Measurements from ENCODE around the gene PANK3. TPM values are rescaled to one million over a fixed set of nuclear protein-coding genes. Genes with fewer than 3 reads are reported as not detected.

The PANK3 gene
- 10 to 100 TPM; 38.2 to 42.0 TPM for total RNA-seq

DNA sequence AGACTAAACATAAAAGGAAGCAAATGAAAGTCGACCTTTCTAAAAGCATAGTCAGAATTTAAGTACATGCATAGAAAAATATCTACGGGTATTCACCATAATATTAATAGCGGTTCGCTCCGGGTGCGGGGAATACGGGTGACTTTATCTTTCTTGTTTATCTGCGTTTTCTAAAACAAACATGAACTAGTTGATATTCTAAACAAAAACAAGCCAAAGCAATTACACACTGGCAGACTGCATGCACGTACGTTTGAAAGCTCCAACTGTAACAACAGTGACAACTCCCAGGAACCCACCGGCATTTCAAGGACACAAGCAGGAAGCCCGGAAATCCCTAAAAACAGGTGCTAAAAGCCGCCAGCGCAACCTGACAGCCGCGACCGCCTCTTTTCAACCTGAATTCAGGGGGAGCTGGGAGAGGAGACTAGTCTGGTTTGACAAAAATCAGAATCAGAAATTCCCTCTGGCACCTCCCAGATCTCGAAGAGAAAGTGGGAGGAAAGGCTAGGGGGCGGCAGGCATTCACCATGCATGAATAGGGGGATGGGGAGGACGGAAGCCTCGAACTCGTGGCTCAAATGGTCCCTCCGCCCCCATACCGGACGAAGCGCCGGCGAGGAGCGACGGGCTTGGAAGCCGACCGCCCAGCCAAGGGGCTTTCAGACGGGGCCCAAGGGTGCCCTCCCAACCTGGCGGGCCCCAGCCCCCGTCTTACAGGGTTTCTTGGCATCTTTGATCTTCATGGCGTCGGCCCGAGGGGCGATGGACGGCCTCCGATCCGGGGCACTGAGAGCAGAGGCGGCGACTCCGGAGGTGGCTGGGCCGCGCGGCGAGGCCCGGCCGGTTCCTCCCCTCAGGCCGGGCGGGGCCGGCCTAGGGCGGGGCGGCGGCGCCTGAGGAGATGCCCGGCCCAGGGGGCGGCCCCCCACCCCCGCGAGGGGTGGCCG lies at the start of gene PANK3:
Gene PANK3 (minus strand): TSS at position 831 of the 950 bp plus-strand sequence. CDS start 85 bp downstream, at position 746.
- Mint-ChIP-seq H3K36me3 (ENCODE audit: low read depth) (peaks cover 22% of the 10 kb centered on the region), H3K27ac (peak within 1 kb of the TSS; percentile 96), H3K4me3 (peak within 1 kb of the TSS; percentile 88), H3K27me3 (no peaks in the 10 kb centered on the region), H3K9me3 (no peaks in the 10 kb centered on the region), H3K4me1 (peaks cover 25% of the 10 kb centered on the region)
- ATAC-seq (replicated peaks): peak; percentile 80

DNA sequence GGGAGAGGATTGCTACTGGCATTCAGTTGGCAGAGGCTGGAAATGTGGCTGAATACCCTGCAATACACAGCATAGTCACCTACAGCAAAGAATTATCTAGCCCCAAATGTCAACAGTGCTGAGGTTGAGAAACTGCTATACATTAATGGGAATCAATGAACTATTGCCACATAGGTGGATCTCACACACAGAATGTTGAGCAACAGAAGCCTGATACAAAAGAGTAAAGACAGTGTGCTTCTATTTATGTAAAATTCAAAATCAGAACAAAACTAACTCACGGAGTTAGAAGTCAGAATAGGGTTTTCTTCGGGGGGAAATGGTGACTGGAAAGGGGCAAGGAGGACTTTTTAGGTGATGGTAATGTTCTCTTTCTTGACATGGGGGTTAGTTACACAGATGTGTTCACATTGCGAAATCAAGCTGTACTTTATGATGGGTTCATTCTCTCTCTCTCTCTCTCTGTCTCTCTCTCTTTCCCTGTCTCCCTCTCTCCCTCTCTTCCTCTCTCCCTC lies 45.7 kb upstream of the PANK3 start:
- H3K27me3 Mint-ChIP-seq: peaks cover 24% of the 10 kb centered on the region
- peaks cover 4% of the 10 kb centered on the region for H3K9me3 Mint-ChIP-seq
- H3K27ac Mint-ChIP-seq: no peak overlapping the region
- H3K4me3 Mint-ChIP-seq: no peak overlapping the region
- H3K4me1 Mint-ChIP-seq: no peaks in the 10 kb centered on the region
- no peaks in the 10 kb centered on the region for H3K36me3 Mint-ChIP-seq (ENCODE audit: low read depth)
- ATAC-seq (replicated peaks): no peak

DNA sequence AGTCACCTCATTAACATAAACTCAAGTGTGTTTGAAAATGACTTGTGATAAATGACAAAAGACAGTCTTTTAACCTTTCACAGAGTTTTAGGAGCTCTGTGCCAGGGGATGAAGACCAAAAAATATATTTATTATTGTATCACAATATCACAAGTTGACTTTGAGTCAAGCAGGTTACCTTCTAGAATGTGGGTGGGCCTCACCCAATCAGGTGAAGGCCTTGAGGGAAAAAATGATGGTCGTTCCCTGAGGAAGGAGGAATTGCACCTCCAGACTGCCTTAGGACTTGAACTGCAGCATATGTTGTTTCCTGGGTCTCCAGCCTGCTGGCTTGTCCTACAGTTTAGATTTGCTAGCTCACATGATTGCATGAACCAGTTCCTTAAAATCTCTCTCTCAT lies 41.6 kb upstream of the PANK3 start:
- ATAC-seq (replicated peaks): no peak
- Mint-ChIP-seq H3K9me3 (no peaks in the 10 kb centered on the region), H3K4me3 (no peak overlapping the region), H3K4me1 (no peaks in the 10 kb centered on the region), H3K27ac (no peak overlapping the region), H3K27me3 (peaks cover 7% of the 10 kb centered on the region), H3K36me3 (ENCODE audit: low read depth) (no peaks in the 10 kb centered on the region)

DNA sequence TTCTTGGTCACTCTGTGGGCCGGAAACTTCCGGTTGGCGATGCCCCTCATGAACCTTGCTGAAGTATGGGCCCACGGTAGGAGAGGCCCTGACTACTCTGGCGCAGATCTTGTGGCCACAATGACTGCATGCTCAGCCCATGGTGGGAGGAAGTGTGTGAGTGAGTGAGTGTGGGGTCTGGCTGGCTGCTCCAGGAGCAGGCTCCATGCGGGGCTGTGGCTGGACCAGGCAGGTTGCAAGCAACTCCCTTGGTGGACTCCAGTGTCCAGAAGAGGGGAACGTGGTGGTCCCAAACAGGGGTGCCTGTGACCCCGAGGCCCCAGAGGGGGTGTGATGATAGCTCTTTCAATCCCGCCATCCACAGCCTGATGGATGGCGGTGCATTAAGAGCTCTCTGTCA lies 35.5 kb upstream of the PANK3 start:
- Mint-ChIP-seq H3K27ac (no peak overlapping the region), H3K4me3 (no peak overlapping the region), H3K9me3 (no peaks in the 10 kb centered on the region), H3K36me3 (ENCODE audit: low read depth) (no peaks in the 10 kb centered on the region), H3K27me3 (peaks cover 3% of the 10 kb centered on the region), H3K4me1 (peaks cover 11% of the 10 kb centered on the region)
- no peak for ATAC-seq (replicated peaks)

GRCh38 chr5:168613996-168614395 lies 34.8 kb upstream of the PANK3 start:
- no peaks in the 10 kb centered on the region for H3K36me3 Mint-ChIP-seq (ENCODE audit: low read depth)
- no peak overlapping the region for H3K27ac Mint-ChIP-seq
- no peak overlapping the region for H3K4me3 Mint-ChIP-seq
- H3K9me3 Mint-ChIP-seq: no peaks in the 10 kb centered on the region
- peaks cover 11% of the 10 kb centered on the region for H3K4me1 Mint-ChIP-seq
- no peak for ATAC-seq (replicated peaks)
- peaks cover under 1% of the 10 kb centered on the region for H3K27me3 Mint-ChIP-seq

DNA sequence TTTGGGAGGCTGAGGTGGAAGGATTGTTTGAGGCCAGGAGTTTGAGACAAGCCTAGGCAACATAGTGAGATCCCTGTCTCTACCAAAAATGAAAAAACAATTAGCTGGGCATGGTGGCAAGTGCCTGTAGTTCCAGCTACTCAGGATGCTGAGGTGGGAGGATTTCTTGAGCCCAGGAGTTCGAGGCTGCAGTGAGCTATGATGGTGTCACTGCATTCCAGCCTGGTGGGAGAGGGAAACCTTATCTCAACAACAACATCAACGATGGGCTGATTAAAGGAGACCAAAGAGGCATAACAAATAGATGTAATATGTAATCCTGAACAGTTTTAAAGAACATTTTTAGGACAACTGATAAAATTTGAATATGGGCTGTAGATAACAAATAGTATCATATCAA lies 34.2 kb upstream of the PANK3 start:
- ATAC-seq (replicated peaks): peak; percentile 6
- Mint-ChIP-seq H3K27ac (no peak overlapping the region), H3K36me3 (ENCODE audit: low read depth) (no peaks in the 10 kb centered on the region), H3K9me3 (no peaks in the 10 kb centered on the region), H3K27me3 (no peaks in the 10 kb centered on the region), H3K4me1 (peaks cover 17% of the 10 kb centered on the region), H3K4me3 (peak overlapping the region; percentile 3)

- H3K27ac Mint-ChIP-seq: no peak overlapping the region
- no peaks in the 10 kb centered on the region for H3K36me3 Mint-ChIP-seq (ENCODE audit: low read depth)
- H3K27me3 Mint-ChIP-seq: no peaks in the 10 kb centered on the region
- H3K4me3 Mint-ChIP-seq: peak overlapping the region; percentile 3
- H3K9me3 Mint-ChIP-seq: no peaks in the 10 kb centered on the region
- peaks cover 21% of the 10 kb centered on the region for H3K4me1 Mint-ChIP-seq
- peak; percentile 63 for ATAC-seq (replicated peaks)
Measured at GRCh38 chr5:168612996-168613395, 33.8 kb upstream of the PANK3 start.

DNA sequence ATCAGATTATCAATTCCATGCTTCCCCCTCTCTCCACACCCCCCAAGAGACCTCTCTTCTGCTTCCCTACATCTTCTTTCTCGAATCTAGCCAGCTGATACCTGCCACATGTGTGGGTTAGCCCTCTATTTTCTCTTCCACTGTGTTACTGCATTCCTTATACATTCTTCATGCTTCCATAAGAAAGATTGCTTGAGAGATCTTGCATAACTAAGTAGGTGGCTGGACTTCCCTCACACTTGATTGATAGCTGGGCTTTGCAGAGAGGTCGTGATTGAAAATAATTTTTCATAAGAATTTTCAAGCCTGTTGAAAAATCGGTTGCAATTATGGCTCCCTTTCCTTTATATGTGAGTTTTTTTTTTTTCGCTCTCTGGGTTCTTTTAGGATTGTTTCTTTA lies 33.0 kb upstream of the PANK3 start:
- H3K4me1 Mint-ChIP-seq: peaks cover 26% of the 10 kb centered on the region
- no peak overlapping the region for H3K27ac Mint-ChIP-seq
- peaks cover 2% of the 10 kb centered on the region for H3K27me3 Mint-ChIP-seq
- no peaks in the 10 kb centered on the region for H3K9me3 Mint-ChIP-seq
- H3K36me3 Mint-ChIP-seq (ENCODE audit: low read depth): no peaks in the 10 kb centered on the region
- ATAC-seq (replicated peaks): no peak
- H3K4me3 Mint-ChIP-seq: no peak overlapping the region

DNA sequence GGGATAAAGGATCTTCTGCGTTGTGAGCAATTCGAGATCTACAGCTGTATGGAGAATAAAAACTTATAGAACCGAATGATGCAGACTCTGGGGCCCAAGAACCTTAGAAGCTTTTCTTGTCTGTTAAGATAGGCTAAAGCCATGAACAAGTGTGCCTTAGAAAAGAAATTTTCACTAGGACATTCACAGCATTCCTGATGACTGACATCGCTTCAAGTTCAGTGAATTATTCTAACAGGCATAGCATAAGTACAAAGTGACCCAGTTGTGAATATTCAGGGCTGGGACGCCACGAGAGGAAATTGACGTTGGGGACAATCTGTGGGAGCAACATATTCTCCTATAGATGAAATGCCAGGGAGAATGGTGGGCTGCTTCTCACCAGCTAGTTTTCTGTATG lies 32.0 kb upstream of the PANK3 start:
- no peaks in the 10 kb centered on the region for H3K36me3 Mint-ChIP-seq (ENCODE audit: low read depth)
- no peak overlapping the region for H3K27ac Mint-ChIP-seq
- no peaks in the 10 kb centered on the region for H3K9me3 Mint-ChIP-seq
- H3K4me1 Mint-ChIP-seq: peaks cover 26% of the 10 kb centered on the region
- peaks cover 5% of the 10 kb centered on the region for H3K27me3 Mint-ChIP-seq
- no peak for ATAC-seq (replicated peaks)
- no peak overlapping the region for H3K4me3 Mint-ChIP-seq

DNA sequence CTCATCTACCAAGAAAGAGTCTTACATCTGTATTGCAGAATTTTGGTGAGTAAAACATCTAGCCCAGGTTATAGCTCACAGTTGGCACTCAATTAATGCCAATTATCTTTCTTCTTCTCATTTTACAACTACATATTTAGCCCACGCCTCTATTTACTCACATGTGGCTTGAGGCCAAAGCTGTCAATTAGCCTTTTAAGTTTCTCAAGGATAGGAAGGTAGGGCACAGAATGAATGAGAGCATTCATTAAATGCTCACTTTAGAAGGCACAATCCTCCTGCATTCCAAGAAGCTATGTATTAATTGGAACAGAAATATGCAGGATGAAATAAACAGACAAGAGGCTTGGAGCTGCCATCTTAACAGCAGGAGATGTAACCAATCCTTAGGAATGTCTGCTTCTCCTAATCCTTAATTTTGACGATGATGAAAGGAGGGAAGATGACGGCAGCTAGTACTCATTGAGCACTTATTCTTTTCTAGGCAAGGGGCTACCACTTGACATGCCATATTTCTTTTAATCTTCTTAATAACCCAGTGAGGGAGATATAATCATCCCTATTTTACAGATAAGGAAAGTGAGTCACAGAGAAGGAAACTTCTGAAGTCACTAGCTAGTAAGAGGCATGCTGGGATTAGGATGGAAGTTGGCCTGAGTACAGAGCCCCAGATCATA lies 30.8 kb upstream of the PANK3 start:
- Mint-ChIP-seq H3K9me3 (no peaks in the 10 kb centered on the region), H3K27ac (no peak overlapping the region), H3K4me3 (no peak overlapping the region), H3K36me3 (ENCODE audit: low read depth) (no peaks in the 10 kb centered on the region), H3K27me3 (peaks cover 9% of the 10 kb centered on the region), H3K4me1 (peaks cover 26% of the 10 kb centered on the region)
- no peak for ATAC-seq (replicated peaks)

GRCh38 chr5:168608821-168609220 lies 29.7 kb upstream of the PANK3 start:
- H3K27ac Mint-ChIP-seq: peak overlapping the region; percentile 39
- peaks cover 26% of the 10 kb centered on the region for H3K4me1 Mint-ChIP-seq
- no peak overlapping the region for H3K4me3 Mint-ChIP-seq
- H3K9me3 Mint-ChIP-seq: no peaks in the 10 kb centered on the region
- peaks cover 10% of the 10 kb centered on the region for H3K27me3 Mint-ChIP-seq
- no peaks in the 10 kb centered on the region for H3K36me3 Mint-ChIP-seq (ENCODE audit: low read depth)
- ATAC-seq (replicated peaks): no peak

DNA sequence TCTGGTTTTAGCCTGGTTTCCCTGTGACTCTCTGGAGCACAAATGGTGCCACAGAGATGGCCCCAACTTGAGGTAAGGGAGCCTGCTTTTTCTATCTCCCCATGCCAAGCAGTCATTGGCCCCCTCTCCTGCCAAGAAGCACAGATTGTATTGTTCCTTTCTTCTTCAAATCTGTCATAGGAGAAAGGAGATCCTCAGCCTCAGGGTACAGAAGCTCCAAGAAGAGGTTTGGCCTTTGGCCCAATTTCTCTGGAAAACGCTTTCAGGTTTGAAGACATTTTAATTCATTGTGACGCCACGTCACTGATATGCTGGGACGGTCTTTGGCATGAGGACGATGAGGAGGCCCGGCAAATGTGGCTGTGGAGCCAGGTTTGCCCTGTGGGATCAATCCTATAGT lies 29.2 kb upstream of the PANK3 start:
- Mint-ChIP-seq H3K4me1 (peaks cover 26% of the 10 kb centered on the region), H3K9me3 (no peaks in the 10 kb centered on the region), H3K27me3 (peaks cover 13% of the 10 kb centered on the region), H3K4me3 (peak overlapping the region; percentile 19), H3K27ac (peak overlapping the region; percentile 39), H3K36me3 (ENCODE audit: low read depth) (no peaks in the 10 kb centered on the region)
- peak; percentile 36 for ATAC-seq (replicated peaks)

- H3K9me3 Mint-ChIP-seq: no peaks in the 10 kb centered on the region
- H3K27ac Mint-ChIP-seq: peak overlapping the region; percentile 39
- H3K27me3 Mint-ChIP-seq: peaks cover 13% of the 10 kb centered on the region
- peaks cover 21% of the 10 kb centered on the region for H3K4me1 Mint-ChIP-seq
- ATAC-seq (replicated peaks): peak; percentile 98
- peak overlapping the region; percentile 19 for H3K4me3 Mint-ChIP-seq
- no peaks in the 10 kb centered on the region for H3K36me3 Mint-ChIP-seq (ENCODE audit: low read depth)
Measured at GRCh38 chr5:168607946-168608345, 28.8 kb upstream of the PANK3 start.

DNA sequence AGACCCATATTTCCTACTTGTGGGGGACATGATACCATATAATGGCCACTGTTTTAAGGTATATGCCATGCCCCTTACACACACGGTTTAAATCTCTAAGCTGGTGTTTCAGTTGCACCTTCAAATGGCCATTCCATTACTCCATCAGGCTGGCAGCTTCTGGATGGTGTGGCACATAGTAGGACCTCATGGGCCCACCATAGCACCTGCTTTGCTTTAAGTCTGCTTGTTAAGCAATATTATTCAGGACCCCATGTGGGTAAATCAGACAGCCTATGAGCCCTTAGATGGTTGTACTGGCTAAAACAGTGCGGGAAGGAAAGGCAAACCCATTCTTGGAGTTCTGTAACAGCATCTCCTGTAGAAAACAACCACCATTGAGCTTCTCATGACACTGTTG lies 27.4 kb upstream of the PANK3 start:
- H3K27me3 Mint-ChIP-seq: peaks cover 16% of the 10 kb centered on the region
- no peaks in the 10 kb centered on the region for H3K36me3 Mint-ChIP-seq (ENCODE audit: low read depth)
- peaks cover 14% of the 10 kb centered on the region for H3K4me1 Mint-ChIP-seq
- no peak overlapping the region for H3K4me3 Mint-ChIP-seq
- no peak for ATAC-seq (replicated peaks)
- H3K27ac Mint-ChIP-seq: no peak overlapping the region
- H3K9me3 Mint-ChIP-seq: no peaks in the 10 kb centered on the region

DNA sequence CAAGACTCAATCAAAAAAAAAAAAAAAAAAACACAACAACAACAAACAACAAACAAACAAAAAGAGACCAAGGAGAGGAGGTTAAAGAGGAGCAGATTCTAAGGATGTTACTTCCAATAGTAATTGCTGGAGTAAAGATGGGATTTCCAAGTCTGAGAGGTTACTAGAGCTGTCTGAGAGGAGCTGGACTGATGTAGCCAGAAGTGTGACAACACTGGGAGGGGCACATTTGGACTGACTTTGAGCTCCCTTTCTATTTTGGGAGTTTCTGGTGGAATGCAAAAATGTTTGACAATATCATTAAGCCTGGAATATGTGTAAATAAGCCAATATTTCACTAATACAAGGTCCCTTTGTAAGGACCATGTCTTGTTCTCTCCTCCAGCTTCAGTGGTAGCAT lies 25.3 kb upstream of the PANK3 start:
- Mint-ChIP-seq H3K27ac (no peak overlapping the region), H3K4me3 (no peak overlapping the region), H3K4me1 (peaks cover 14% of the 10 kb centered on the region), H3K36me3 (ENCODE audit: low read depth) (no peaks in the 10 kb centered on the region), H3K9me3 (no peaks in the 10 kb centered on the region), H3K27me3 (peaks cover 19% of the 10 kb centered on the region)
- ATAC-seq (replicated peaks): no peak

Data from activated T-helper 17 cell treated with anti-CD3 and anti-CD28 coated beads, Interleukin-2, amount 50 U/mL, for 72 hours (primary cell).